ENCODE measurements around the gene TRPC4AP.

TRPC4AP gene

GRCh38 chr20:34985461-34986310, 106.9 kb downstream of the TRPC4AP start:
- no peak for DNase-seq

- no peak for DNase-seq
These were observed 107.8 kb downstream of the TRPC4AP start for GRCh38 chr20:34984756-34985261.

GRCh38 chr20:34983995-34984735, 108.4 kb downstream of the TRPC4AP start:
- DNase-seq = no peak

- no peak for DNase-seq
These were observed 109.4 kb downstream of the TRPC4AP start for GRCh38 chr20:34983089-34983820.

- no peak for DNase-seq
These were observed 110.1 kb downstream of the TRPC4AP start for GRCh38 chr20:34982270-34983088.

GRCh38 chr20:34980543-34981233, 111.9 kb downstream of the TRPC4AP start:
- no peak for DNase-seq

- no peak for DNase-seq
These were observed 113.0 kb downstream of the TRPC4AP start for GRCh38 chr20:34979366-34980153.

GRCh38 chr20:34978092-34978744, 114.4 kb downstream of the TRPC4AP start:
- DNase-seq = no peak

- no peak for DNase-seq
These were observed 115.1 kb downstream of the TRPC4AP start for GRCh38 chr20:34977365-34978091.

- DNase-seq = no peak
These were observed 116.3 kb downstream of the TRPC4AP start for GRCh38 chr20:34976286-34976685.

GRCh38 chr20:34974246-34974645, 118.4 kb downstream of the TRPC4AP start:
- no peak for DNase-seq

GRCh38 chr20:34971561-34972235, 120.9 kb downstream of the TRPC4AP start:
- DNase-seq = no peak

- DNase-seq = no peak
These were observed 121.6 kb downstream of the TRPC4AP start for GRCh38 chr20:34970846-34971560.

- no peak for DNase-seq
These were observed 122.3 kb downstream of the TRPC4AP start for GRCh38 chr20:34970193-34970840.

- no peak for DNase-seq
These were observed 124.4 kb downstream of the TRPC4AP start for GRCh38 chr20:34968042-34968775.

GRCh38 chr20:34967421-34967820, 125.2 kb downstream of the TRPC4AP start:
- no peak for DNase-seq

- DNase-seq = no peak
These were observed 127.6 kb downstream of the TRPC4AP start for GRCh38 chr20:34965051-34965450.

Measured in NCI-H187 (cell line).